Measurements from ENCODE around the gene MRGPRF. TPM values are rescaled to one million over a fixed set of nuclear protein-coding genes. Genes with fewer than 3 reads are reported as not detected.

Gene MRGPRF
- total RNA-seq, 1 donor from 2014 or later = 2.9 TPM

GRCh38 chr11:69005183-69005630 lies 7.8 kb downstream of the MRGPRF start:
- no peak overlapping the region for H3K4me3 ChIP-seq (ENCODE audit: low read depth, low read length)
- DNase-seq (ENCODE audit: low read depth) = no peak
- no peak for TF ChIP-seq CTCF (conservative IDR thresholded peaks at IDR 0.05; ENCODE audit: low read depth, low read length)

GRCh38 chr11:69004411-69005182 lies 8.4 kb downstream of the MRGPRF start:
- H3K4me3 ChIP-seq (ENCODE audit: low read depth, low read length) = no peak overlapping the region
- no peak for DNase-seq (ENCODE audit: low read depth)
- TF ChIP-seq CTCF (conservative IDR thresholded peaks at IDR 0.05; ENCODE audit: low read depth, low read length) = no peak

GRCh38 chr11:69003866-69004367 lies 9.1 kb downstream of the MRGPRF start:
- TF ChIP-seq CTCF (conservative IDR thresholded peaks at IDR 0.05; ENCODE audit: low read depth, low read length) = no peak
- no peak overlapping the region for H3K4me3 ChIP-seq (ENCODE audit: low read depth, low read length)
- DNase-seq (ENCODE audit: low read depth) = no peak

- no peak for DNase-seq (ENCODE audit: low read depth)
- TF ChIP-seq CTCF (conservative IDR thresholded peaks at IDR 0.05; ENCODE audit: low read depth, low read length) = no peak
- no peak overlapping the region for H3K4me3 ChIP-seq (ENCODE audit: low read depth, low read length)
Measured at GRCh38 chr11:69003301-69003865, 9.7 kb downstream of the MRGPRF start.

GRCh38 chr11:69002570-69003231 lies 10.3 kb downstream of the MRGPRF start:
- no peak for TF ChIP-seq CTCF (conservative IDR thresholded peaks at IDR 0.05; ENCODE audit: low read depth, low read length)
- DNase-seq (ENCODE audit: low read depth) = no peak
- no peak overlapping the region for H3K4me3 ChIP-seq (ENCODE audit: low read depth, low read length)

- H3K4me3 ChIP-seq (ENCODE audit: low read depth, low read length) = no peak overlapping the region
- no peak for DNase-seq (ENCODE audit: low read depth)
- TF ChIP-seq CTCF (conservative IDR thresholded peaks at IDR 0.05; ENCODE audit: low read depth, low read length) = no peak
Measured at GRCh38 chr11:69002110-69002569, 10.9 kb downstream of the MRGPRF start.

Data from epithelial cell of proximal tubule (primary cell).